Smooth muscle cell (in vitro differentiated cells): ENCODE measurements around the gene PITPNC1. TPM values are rescaled to one million over a fixed set of nuclear protein-coding genes. Genes with fewer than 3 reads are reported as not detected.

ENCODE experiments used
- DNase-seq: peaks from one replicate; lab custom pipeline; 2025; ENCODE audit not compliant: unreplicated experiment; lab: John Stamatoyannopoulos, UW
- H2AFZ ChIP-seq: fragments of 200-600 bp; sonication (generic); 2 replicates; pipeline ENCODE4 v1.6.0; 2016; ENCODE audit warnings: antibody characterized with exemption, low read depth, mild to moderate bottlenecking
- H3F3A ChIP-seq: fragments of 200-600 bp; sonication (generic); 2 replicates; pipeline ENCODE4 v1.6.0; 2017; ENCODE audit warnings: antibody characterized with exemption, low read depth
- H3K27ac ChIP-seq: fragments of 200-600 bp; sonication (generic); 2 replicates; pipeline ENCODE4 v1.5.1; 2016; ENCODE audit warnings: low read depth, mild to moderate bottlenecking
- H3K27me3 ChIP-seq: fragments of 200-600 bp; sonication (generic); 2 replicates; pipeline ENCODE4 v1.6.1; 2016; ENCODE audit warnings: low read depth, mild to moderate bottlenecking
- H3K36me3 ChIP-seq: fragments of 200-600 bp; sonication (generic); 2 replicates; pipeline ENCODE4 v1.5.1; 2016; ENCODE audit warnings: low read depth
- H3K4me1 ChIP-seq: fragments of 200-600 bp; sonication (generic); 2 replicates; pipeline ENCODE4 v1.5.1; 2016; ENCODE audit warnings: low read depth
- H3K4me2 ChIP-seq: fragments of 200-600 bp; sonication (generic); 2 replicates; pipeline ENCODE4 v1.6.0; 2016; ENCODE audit warnings: mild to moderate bottlenecking
- H3K4me3 ChIP-seq: fragments of 200-600 bp; sonication (generic); 2 replicates; pipeline ENCODE4 v1.5.1; 2016; ENCODE audit warnings: mild to moderate bottlenecking
- H3K79me2 ChIP-seq: fragments of 200-600 bp; sonication (generic); 2 replicates; pipeline ENCODE4 v1.6.0; 2016; ENCODE audit warnings: low read depth, mild to moderate bottlenecking
- H3K9ac ChIP-seq: fragments of 200-600 bp; sonication (generic); 2 replicates; pipeline ENCODE4 v1.6.0; 2016; ENCODE audit warnings: low read depth
- H3K9me3 ChIP-seq: fragments of 200-600 bp; sonication (generic); replicated peaks from 2 replicates; pipeline ENCODE4 v1.5.1; 2016; ENCODE audit warnings: low read depth
- H4K20me1 ChIP-seq: fragments of 200-600 bp; sonication (generic); 2 replicates; pipeline ENCODE4 v1.6.0; 2016; ENCODE audit warnings: low read depth
- WGBS: methylation state at CpG from one replicate; pipeline ENCODE4 v1.1.7; 2016; ENCODE audit warnings: low lambda C conversion rate; 5-methylcytosine and 5-hydroxymethylcytosine counted together
- polyA plus RNA-seq: library from polyadenylated mRNA; unstranded; fragments of >200 nt; fragmentation: Nextera tagmentation; extraction: Ambion mirVana; gene quantifications from 2 replicates; pipeline ENCODE4 v1.2.1, GENCODE V29; 2016
- total RNA-seq: library from RNA; depleted of rRNA; stranded (reverse); fragments of >200 nt; gene quantifications from 2 replicates; pipeline ENCODE4 v1.2.3, GENCODE V29; 2014
- TF ChIP-seq, protein P1 (sequence below): fragments of 200-600 bp; sonication (generic); IDR thresholded peaks from 2 replicates; pipeline ENCODE4 v1.5.1; 2017; ENCODE audit warnings: borderline replicate concordance, mild to moderate bottlenecking, antibody characterized with exemption; ENCODE audit not compliant: insufficient read depth, poor library complexity, severe bottlenecking

PITPNC1 gene
- total and polyA plus RNA-seq, 2 experiments from 2014 or later = 9.6 to 12.5 TPM

DNA sequence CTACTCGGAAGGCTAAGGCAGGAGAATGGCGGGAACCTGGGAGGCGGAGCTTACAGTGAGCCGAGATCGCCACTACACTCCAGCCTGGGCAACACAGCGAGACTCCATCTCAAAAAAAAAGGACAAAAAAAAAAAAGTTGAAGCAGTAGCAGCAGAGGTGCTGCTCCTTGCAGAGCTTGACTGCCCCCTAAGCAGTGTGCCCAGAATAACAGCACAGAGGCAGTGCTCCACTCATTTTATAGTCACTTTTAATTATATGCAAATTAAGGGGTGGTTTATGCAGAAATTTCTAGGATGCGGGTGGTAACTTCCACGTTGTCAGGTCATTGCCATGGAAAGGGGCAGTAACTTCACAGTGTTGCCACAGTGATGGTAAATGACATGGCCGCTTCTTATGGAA lies 286.4 kb downstream of the PITPNC1 start:
- Histone ChIP-seq H3K4me2 (no peak overlapping the region), H3K9ac (no peak overlapping the region), H3K36me3 (no peaks in the 10 kb centered on the region), H3K4me1 (no peaks in the 10 kb centered on the region), H3K27ac (no peak overlapping the region), H2AFZ (no peak overlapping the region), H3K27me3 (no peaks in the 10 kb centered on the region), H3K79me2 (no peaks in the 10 kb centered on the region), H3K9me3 (no peaks in the 10 kb centered on the region), H3K4me3 (no peak overlapping the region), H3F3A (no peaks in the 10 kb centered on the region), H4K20me1 (no peaks in the 10 kb centered on the region)
- TF ChIP-seq, protein P1, sequence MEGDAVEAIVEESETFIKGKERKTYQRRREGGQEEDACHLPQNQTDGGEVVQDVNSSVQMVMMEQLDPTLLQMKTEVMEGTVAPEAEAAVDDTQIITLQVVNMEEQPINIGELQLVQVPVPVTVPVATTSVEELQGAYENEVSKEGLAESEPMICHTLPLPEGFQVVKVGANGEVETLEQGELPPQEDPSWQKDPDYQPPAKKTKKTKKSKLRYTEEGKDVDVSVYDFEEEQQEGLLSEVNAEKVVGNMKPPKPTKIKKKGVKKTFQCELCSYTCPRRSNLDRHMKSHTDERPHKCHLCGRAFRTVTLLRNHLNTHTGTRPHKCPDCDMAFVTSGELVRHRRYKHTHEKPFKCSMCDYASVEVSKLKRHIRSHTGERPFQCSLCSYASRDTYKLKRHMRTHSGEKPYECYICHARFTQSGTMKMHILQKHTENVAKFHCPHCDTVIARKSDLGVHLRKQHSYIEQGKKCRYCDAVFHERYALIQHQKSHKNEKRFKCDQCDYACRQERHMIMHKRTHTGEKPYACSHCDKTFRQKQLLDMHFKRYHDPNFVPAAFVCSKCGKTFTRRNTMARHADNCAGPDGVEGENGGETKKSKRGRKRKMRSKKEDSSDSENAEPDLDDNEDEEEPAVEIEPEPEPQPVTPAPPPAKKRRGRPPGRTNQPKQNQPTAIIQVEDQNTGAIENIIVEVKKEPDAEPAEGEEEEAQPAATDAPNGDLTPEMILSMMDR = no peak
- DNase-seq = no peak
- 93% methylated on average over 9 of the region's 9 CpGs for WGBS

- no peaks in the 10 kb centered on the region for H3F3A ChIP-seq
- no peak overlapping the region for H3K4me3 ChIP-seq
- H3K4me2 ChIP-seq = no peak overlapping the region
- no peaks in the 10 kb centered on the region for H3K4me1 ChIP-seq
- TF ChIP-seq, protein P1 = no peak
- DNase-seq = no peak
- H3K36me3 ChIP-seq = no peaks in the 10 kb centered on the region
- 98% methylated on average over 4 of the region's 4 CpGs for WGBS
- H3K9ac ChIP-seq = no peak overlapping the region
- no peaks in the 10 kb centered on the region for H3K79me2 ChIP-seq
- H3K27ac ChIP-seq = no peak overlapping the region
- H4K20me1 ChIP-seq = no peaks in the 10 kb centered on the region
- H3K9me3 ChIP-seq = no peaks in the 10 kb centered on the region
- H3K27me3 ChIP-seq = no peaks in the 10 kb centered on the region
- H2AFZ ChIP-seq = no peak overlapping the region
Measured at GRCh38 chr17:67666028-67666427, 288.9 kb downstream of the PITPNC1 start.

DNA sequence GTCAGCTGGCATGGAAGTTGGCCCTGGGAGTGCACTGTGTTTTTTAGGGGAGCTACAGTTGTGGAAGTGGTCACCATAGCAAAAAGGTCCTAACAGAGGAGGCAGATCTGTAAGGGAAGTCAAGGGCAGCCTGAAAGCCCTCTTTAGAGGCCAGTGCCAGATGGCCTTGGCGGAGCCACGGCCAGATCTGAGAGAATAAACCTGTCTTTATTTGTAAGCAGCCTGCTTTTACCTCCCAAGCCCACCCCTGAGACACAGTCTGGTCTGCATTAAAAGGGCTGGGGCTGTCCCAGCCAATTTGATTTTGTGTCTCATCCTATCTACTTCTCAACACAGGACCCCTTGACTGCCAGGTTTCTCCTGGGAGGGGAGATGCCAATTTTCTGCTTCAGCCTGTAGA lies 289.6 kb downstream of the PITPNC1 start:
- no peak overlapping the region for H3K9ac ChIP-seq
- H3K27me3 ChIP-seq = no peaks in the 10 kb centered on the region
- no peak overlapping the region for H3K4me2 ChIP-seq
- no peaks in the 10 kb centered on the region for H3K4me1 ChIP-seq
- no peaks in the 10 kb centered on the region for H4K20me1 ChIP-seq
- WGBS = 90% methylated on average over 2 of the region's 2 CpGs
- H2AFZ ChIP-seq = no peak overlapping the region
- no peaks in the 10 kb centered on the region for H3F3A ChIP-seq
- no peak for DNase-seq
- H3K27ac ChIP-seq = no peak overlapping the region
- H3K36me3 ChIP-seq = no peaks in the 10 kb centered on the region
- H3K4me3 ChIP-seq = no peak overlapping the region
- no peaks in the 10 kb centered on the region for H3K79me2 ChIP-seq
- no peaks in the 10 kb centered on the region for H3K9me3 ChIP-seq
- TF ChIP-seq, protein P1 = no peak

- DNase-seq = no peak
- Histone ChIP-seq H4K20me1 (no peaks in the 10 kb centered on the region), H3K36me3 (no peaks in the 10 kb centered on the region), H3F3A (no peaks in the 10 kb centered on the region), H3K4me1 (no peaks in the 10 kb centered on the region), H3K4me2 (no peak overlapping the region), H3K27me3 (no peaks in the 10 kb centered on the region), H3K9me3 (no peaks in the 10 kb centered on the region), H3K9ac (no peak overlapping the region), H3K79me2 (no peaks in the 10 kb centered on the region), H2AFZ (no peak overlapping the region), H3K27ac (no peak overlapping the region), H3K4me3 (no peak overlapping the region)
- TF ChIP-seq, protein P1 = no peak
- 80% methylated on average over 3 of the region's 3 CpGs for WGBS
Measured at GRCh38 chr17:67671493-67671892, 294.4 kb downstream of the PITPNC1 start.
